WTC11 (cell line): ENCODE measurements around the gene PLEKHA3.
"Not testable (repeated sequence)": the region's sequence is repeated elsewhere in the genome, so short reads cannot be mapped to it uniquely, and the experiment has no call there.

Experiments used
- CTCF ChIP-seq: fragments of 200-600 bp; IDR thresholded peaks from 2 replicates; pipeline ENCODE4 v1.8.0; 2022; ENCODE audit warnings: antibody characterized with exemption
- JUN ChIP-seq: sonication (generic); formaldehyde crosslinking; IDR thresholded peaks from 2 replicates; pipeline ENCODE4 v1.8.0; 2023; ENCODE audit warnings: mild to moderate bottlenecking, missing genetic modification reagents
- MAX ChIP-seq: sonication (generic); formaldehyde crosslinking; IDR thresholded peaks from 2 replicates; pipeline ENCODE4 v1.8.0; 2022; ENCODE audit warnings: mild to moderate bottlenecking, missing genetic modification reagents
- TCF7 ChIP-seq: sonication (generic); formaldehyde crosslinking; IDR thresholded peaks from 2 replicates; pipeline ENCODE4 v1.8.0; 2022; ENCODE audit warnings: mild to moderate bottlenecking, low read depth, missing genetic modification reagents, moderate library complexity

GRCh38 chr2:178471313-178471712 is 8.9 kb upstream of the PLEKHA3 start:
- not testable (repeated sequence) for TF ChIP-seq JUN (CRISPR knock-in tag); CTCF; TCF7 (CRISPR knock-in tag); MAX (CRISPR knock-in tag)
